Liver (tissue), 9 donors: ENCODE results near the gene DTWD2. TPM values are rescaled to one million over a fixed set of nuclear protein-coding genes. Genes with fewer than 3 reads are reported as not detected.
"Not testable (repeated sequence)": the region's sequence is repeated elsewhere in the genome, so short reads cannot be mapped to it uniquely, and the experiment has no call there.

Experiments
- DNase-seq: peaks from one replicate; pipeline ENCODE4 v3.0.0-alpha.2; 2017; ENCODE audit warnings: low spot score
- H3K27ac ChIP-seq, 2 donors: one replicate each; pipeline ENCODE4 v1.7.0; 2013; ENCODE audit warnings: inconsistent platforms in 2 of 2, low read length in 2 of 2, control low read depth in 1 of 2, low read depth in 1 of 2, mild to moderate bottlenecking in 1 of 2
- H3K27me3 ChIP-seq, 4 donors: one replicate each; pipeline versions ENCODE4 v1.6.1 to v1.7.0; 2013; ENCODE audit warnings: low read length in 3 of 4, inconsistent platforms in 1 of 4, mild to moderate bottlenecking in 1 of 4, moderate library complexity in 1 of 4; ENCODE audit not compliant: control insufficient read depth in 4 of 4, insufficient read depth in 4 of 4
- H3K36me3 ChIP-seq, 4 donors: one replicate each; pipeline versions ENCODE4 v1.6.1 to v1.7.0; 2013; ENCODE audit warnings: low read length in 3 of 4, mild to moderate bottlenecking in 3 of 4, low read depth in 1 of 4, moderate library complexity in 1 of 4; ENCODE audit not compliant: control insufficient read depth in 4 of 4, insufficient read depth in 3 of 4
- H3K4me1 ChIP-seq, 4 donors: one replicate each; pipeline versions ENCODE4 v1.6.1 to v1.7.0; 2013; ENCODE audit warnings: low read length in 3 of 4, mild to moderate bottlenecking in 3 of 4, moderate library complexity in 1 of 4; ENCODE audit not compliant: control insufficient read depth in 4 of 4, insufficient read depth in 4 of 4
- H3K4me3 ChIP-seq, 3 donors: one replicate each; pipeline versions ENCODE4 v1.6.1 to v1.7.0; 2013; ENCODE audit warnings: low read length in 3 of 3, control low read depth in 1 of 3, low read depth in 1 of 3, mild to moderate bottlenecking in 1 of 3
- H3K9ac ChIP-seq, 2 donors: one replicate each; pipeline ENCODE4 v1.7.0; 2013; ENCODE audit warnings: low read length in 2 of 2, mild to moderate bottlenecking in 2 of 2, moderate library complexity in 2 of 2, control low read depth in 1 of 2, low read depth in 1 of 2
- H3K9me3 ChIP-seq, 4 donors: one replicate each; pipeline versions ENCODE4 v1.6.1 to v1.7.0; 2013; ENCODE audit warnings: low read length in 3 of 4; ENCODE audit not compliant: control insufficient read depth in 4 of 4
- EGR1 ChIP-seq, 2 donors: IDR thresholded peaks; 2 replicates each; pipeline ENCODE4 v1.6.1; 2016 to 2018; ENCODE audit warnings: antibody characterized with exemption in 2 of 2, low read depth in 2 of 2
- FOXA1 ChIP-seq: IDR thresholded peaks from 2 replicates; pipeline ENCODE4 v1.6.1; 2016; ENCODE audit warnings: antibody characterized with exemption
- FOXA2 ChIP-seq: IDR thresholded peaks from 2 replicates; pipeline ENCODE4 v1.6.1; 2016; ENCODE audit warnings: antibody characterized with exemption
- GABPA ChIP-seq, 2 donors: IDR thresholded peaks in 1 of 2; conservative IDR thresholded peaks in 1 of 2; 2 replicates each; pipeline ENCODE4 v1.6.1; 2016; ENCODE audit warnings: antibody characterized with exemption in 2 of 2, mild to moderate bottlenecking in 1 of 2, moderate library complexity in 1 of 2
- HNF4A ChIP-seq, 2 donors: conservative IDR thresholded peaks; 2 replicates each; pipeline ENCODE4 v1.6.1; 2016; ENCODE audit warnings: antibody characterized with exemption in 2 of 2, mild to moderate bottlenecking in 2 of 2
- JUND ChIP-seq, 2 donors: IDR thresholded peaks; 2 replicates each; pipeline ENCODE4 v1.6.1; 2016; ENCODE audit warnings: antibody characterized with exemption in 2 of 2
- NR2F2 ChIP-seq: IDR thresholded peaks from 2 replicates; pipeline ENCODE4 v1.6.1; 2016; ENCODE audit warnings: antibody characterized with exemption
- RAD21 ChIP-seq, 2 donors: IDR thresholded peaks; 2 replicates each; pipeline ENCODE4 v1.6.1; 2016; ENCODE audit warnings: antibody characterized with exemption in 2 of 2, mild to moderate bottlenecking in 2 of 2
- RXRA ChIP-seq, 2 donors: IDR thresholded peaks; 2 replicates each; pipeline ENCODE4 v1.6.1; 2017 to 2018; ENCODE audit warnings: antibody characterized with exemption in 2 of 2, mild to moderate bottlenecking in 1 of 2
- SP1 ChIP-seq: IDR thresholded peaks from 2 replicates; pipeline ENCODE4 v1.6.1; 2018; ENCODE audit warnings: antibody characterized with exemption, mild to moderate bottlenecking
- TAF1 ChIP-seq: conservative IDR thresholded peaks from 2 replicates; pipeline ENCODE4 v1.6.1; 2016; ENCODE audit warnings: antibody characterized with exemption, mild to moderate bottlenecking
- YY1 ChIP-seq: IDR thresholded peaks from 2 replicates; pipeline ENCODE4 v1.6.1; 2016; ENCODE audit warnings: antibody characterized with exemption, mild to moderate bottlenecking
- WGBS: extraction: QIAGEN DNeasy Blood & Tissue Kit; methylation state at CpG from one replicate; pipeline ENCODE4 v1.1.7; 2013; 5-methylcytosine and 5-hydroxymethylcytosine counted together
- polyA plus RNA-seq, 2 donors: library from polyadenylated mRNA; stranded (reverse) in 1 of 2; unstranded in 1 of 2; fragments of 200-250 nt in 1 of 2; fragments of >200 nt in 1 of 2; fragmentation: Nextera tagmentation in 1 of 2; extraction: Ambion mirVana in 1 of 2; gene quantifications; one replicate each; pipeline versions ENCODE4 v1.2.1 to v1.2.3, GENCODE V29; 2013 to 2015
- total RNA-seq, 2 donors: library from RNA; depleted of rRNA; stranded (reverse); fragments of >200 nt; gene quantifications; one replicate each; pipeline ENCODE4 v1.2.3, GENCODE V29; 2014
- TF ChIP-seq, protein P1 (sequence below): fragments of 150-350 bp; IDR thresholded peaks from 2 replicates; pipeline ENCODE4 v1.5.1; 2017; ENCODE audit warnings: improper control_type of control experiment, low read depth, low read length; ENCODE audit not compliant: missing input control
- TF ChIP-seq, protein P2 (sequence below): IDR thresholded peaks from 2 replicates; pipeline ENCODE4 v1.6.1; 2016; ENCODE audit warnings: antibody characterized with exemption
- TF ChIP-seq, protein P3 (sequence below): IDR thresholded peaks from 2 replicates; pipeline ENCODE4 v1.6.1; 2016; ENCODE audit warnings: antibody characterized with exemption
- TF ChIP-seq, protein P4 (sequence below): IDR thresholded peaks from 2 replicates; pipeline ENCODE4 v1.6.1; 2016; ENCODE audit warnings: antibody characterized with exemption, mild to moderate bottlenecking
- TF ChIP-seq, protein P5 (sequence below): IDR thresholded peaks from 2 replicates; pipeline ENCODE4 v1.6.1; 2016; ENCODE audit warnings: antibody characterized with exemption
- donor health status: healthy.
- donor health status: healthy.
- donor health status: healthy.
- donor health status: healthy.
- donor health status: healthy.

Gene DTWD2
- total and polyA plus RNA-seq, 4 donors = 2.3 to 10.7 (median 4.3) TPM

DNA sequence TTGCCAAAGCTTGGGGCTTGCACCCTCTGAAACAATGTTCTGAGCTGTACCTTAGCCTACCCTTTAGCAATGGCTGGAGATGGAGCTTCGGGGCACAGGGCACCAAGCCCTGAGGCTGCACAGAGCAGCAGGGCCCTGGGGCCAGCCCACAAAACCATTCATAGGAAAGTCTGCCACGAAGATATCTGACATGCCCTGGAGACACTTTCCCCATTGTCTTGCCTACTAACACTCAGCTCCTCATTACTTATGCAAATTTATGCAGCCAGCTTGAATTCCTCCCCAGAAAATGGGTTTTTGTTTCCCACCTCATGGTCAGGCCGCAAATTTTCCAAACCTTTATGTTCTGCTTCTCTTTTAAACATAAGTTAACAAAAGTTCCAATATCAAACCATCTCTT is 105.7 kb downstream of the DTWD2 start:
- no peak overlapping the region for H3K4me3 ChIP-seq
- H3K36me3 ChIP-seq = no peaks in the 10 kb centered on the region
- no peak overlapping the region for H3K9ac ChIP-seq
- no peaks in the 10 kb centered on the region for H3K9me3 ChIP-seq
- H3K27me3 ChIP-seq = no peaks in the 10 kb centered on the region
- DNase-seq = no peak
- TF ChIP-seq FOXA1 = no peak
- TF ChIP-seq EGR1 (IDR thresholded peaks at IDR 0.05; ENCODE audit: low read depth in 2 of 2) = no peak
- TF ChIP-seq YY1 = no peak
- no peak for TF ChIP-seq RXRA (IDR thresholded peaks at IDR 0.05)
- no peak for TF ChIP-seq FOXA2
- no peak for TF ChIP-seq TAF1
- no peak for TF ChIP-seq JUND (IDR thresholded peaks at IDR 0.05)
- no peak for TF ChIP-seq NR2F2
- TF ChIP-seq HNF4A (conservative IDR thresholded peaks at IDR 0.05) = no peak
- TF ChIP-seq, protein P1, sequence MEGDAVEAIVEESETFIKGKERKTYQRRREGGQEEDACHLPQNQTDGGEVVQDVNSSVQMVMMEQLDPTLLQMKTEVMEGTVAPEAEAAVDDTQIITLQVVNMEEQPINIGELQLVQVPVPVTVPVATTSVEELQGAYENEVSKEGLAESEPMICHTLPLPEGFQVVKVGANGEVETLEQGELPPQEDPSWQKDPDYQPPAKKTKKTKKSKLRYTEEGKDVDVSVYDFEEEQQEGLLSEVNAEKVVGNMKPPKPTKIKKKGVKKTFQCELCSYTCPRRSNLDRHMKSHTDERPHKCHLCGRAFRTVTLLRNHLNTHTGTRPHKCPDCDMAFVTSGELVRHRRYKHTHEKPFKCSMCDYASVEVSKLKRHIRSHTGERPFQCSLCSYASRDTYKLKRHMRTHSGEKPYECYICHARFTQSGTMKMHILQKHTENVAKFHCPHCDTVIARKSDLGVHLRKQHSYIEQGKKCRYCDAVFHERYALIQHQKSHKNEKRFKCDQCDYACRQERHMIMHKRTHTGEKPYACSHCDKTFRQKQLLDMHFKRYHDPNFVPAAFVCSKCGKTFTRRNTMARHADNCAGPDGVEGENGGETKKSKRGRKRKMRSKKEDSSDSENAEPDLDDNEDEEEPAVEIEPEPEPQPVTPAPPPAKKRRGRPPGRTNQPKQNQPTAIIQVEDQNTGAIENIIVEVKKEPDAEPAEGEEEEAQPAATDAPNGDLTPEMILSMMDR = no peak
- TF ChIP-seq GABPA (IDR thresholded peaks at IDR 0.05 in 1 of 2, conservative IDR thresholded peaks at IDR 0.05 in 1 of 2) = no peak
- TF ChIP-seq, protein P2, sequence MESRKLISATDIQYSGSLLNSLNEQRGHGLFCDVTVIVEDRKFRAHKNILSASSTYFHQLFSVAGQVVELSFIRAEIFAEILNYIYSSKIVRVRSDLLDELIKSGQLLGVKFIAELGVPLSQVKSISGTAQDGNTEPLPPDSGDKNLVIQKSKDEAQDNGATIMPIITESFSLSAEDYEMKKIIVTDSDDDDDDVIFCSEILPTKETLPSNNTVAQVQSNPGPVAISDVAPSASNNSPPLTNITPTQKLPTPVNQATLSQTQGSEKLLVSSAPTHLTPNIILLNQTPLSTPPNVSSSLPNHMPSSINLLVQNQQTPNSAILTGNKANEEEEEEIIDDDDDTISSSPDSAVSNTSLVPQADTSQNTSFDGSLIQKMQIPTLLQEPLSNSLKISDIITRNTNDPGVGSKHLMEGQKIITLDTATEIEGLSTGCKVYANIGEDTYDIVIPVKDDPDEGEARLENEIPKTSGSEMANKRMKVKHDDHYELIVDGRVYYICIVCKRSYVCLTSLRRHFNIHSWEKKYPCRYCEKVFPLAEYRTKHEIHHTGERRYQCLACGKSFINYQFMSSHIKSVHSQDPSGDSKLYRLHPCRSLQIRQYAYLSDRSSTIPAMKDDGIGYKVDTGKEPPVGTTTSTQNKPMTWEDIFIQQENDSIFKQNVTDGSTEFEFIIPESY = no peak
- TF ChIP-seq, protein P3, sequence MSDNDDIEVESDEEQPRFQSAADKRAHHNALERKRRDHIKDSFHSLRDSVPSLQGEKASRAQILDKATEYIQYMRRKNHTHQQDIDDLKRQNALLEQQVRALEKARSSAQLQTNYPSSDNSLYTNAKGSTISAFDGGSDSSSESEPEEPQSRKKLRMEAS = no peak
- no peak for TF ChIP-seq SP1
- H3K27ac ChIP-seq = no peak overlapping the region
- 91% methylated on average over 3 of the region's 3 CpGs for WGBS
- H3K4me1 ChIP-seq = no peaks in the 10 kb centered on the region

DNA sequence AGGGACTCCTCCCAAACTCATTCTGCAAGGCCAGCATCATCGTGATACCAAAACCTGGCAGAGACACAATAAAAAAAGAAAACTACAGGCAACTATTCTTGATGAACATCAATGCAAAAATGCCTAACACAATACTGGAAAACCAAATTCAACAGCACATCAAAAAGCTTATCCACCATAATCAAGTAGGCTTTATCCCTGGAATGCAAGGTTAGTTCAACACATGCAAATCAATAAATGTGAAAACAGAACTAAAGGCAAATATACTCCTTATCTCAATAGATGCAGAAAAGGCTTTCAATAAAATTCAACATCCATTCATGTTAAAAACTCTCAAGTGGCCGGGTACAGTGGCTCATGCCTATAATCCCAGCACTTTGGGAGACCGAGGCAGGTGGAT is 111.5 kb downstream of the DTWD2 start:
- WGBS = 81% methylated on average over 3 of the region's 3 CpGs
- not testable (repeated sequence) for H3K4me1 ChIP-seq, H3K9me3 ChIP-seq

DNA sequence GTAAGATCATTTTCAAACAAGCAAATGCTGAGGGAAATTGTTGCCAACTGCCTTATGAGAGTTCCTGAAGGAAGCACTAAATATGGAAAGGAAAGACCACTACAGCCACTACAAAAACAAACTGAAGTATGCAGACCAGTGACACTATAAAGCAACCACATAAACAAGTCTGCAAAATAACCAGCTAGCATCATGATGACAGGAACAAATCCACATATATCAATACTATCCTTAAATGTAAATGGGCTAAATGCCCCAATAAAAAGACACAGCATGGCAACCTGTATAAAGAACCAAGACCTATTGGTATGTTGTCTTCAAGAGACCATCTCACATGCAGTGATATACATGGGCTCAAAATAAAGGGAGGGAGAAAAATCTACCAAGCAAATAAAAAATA is 113.2 kb downstream of the DTWD2 start:
- Histone ChIP-seq H3K27me3 (no peaks in the 10 kb centered on the region), H3K4me3 (no peak overlapping the region), H3K36me3 (no peaks in the 10 kb centered on the region), H3K27ac (no peak overlapping the region), H3K9ac (no peak overlapping the region), H3K9me3 (peaks cover 2 to 7% (median 3%) of the 10 kb centered on the region in 4 donors), H3K4me1 (no peaks in the 10 kb centered on the region)
- DNase-seq = no peak
- TF ChIP-seq EGR1 (IDR thresholded peaks at IDR 0.05; ENCODE audit: low read depth in 2 of 2) (no peak), FOXA1 (no peak), RAD21 (IDR thresholded peaks at IDR 0.05) (no peak), FOXA2 (no peak), YY1 (no peak), NR2F2 (no peak)
- TF ChIP-seq, protein P3 = no peak
- TF ChIP-seq, protein P4, sequence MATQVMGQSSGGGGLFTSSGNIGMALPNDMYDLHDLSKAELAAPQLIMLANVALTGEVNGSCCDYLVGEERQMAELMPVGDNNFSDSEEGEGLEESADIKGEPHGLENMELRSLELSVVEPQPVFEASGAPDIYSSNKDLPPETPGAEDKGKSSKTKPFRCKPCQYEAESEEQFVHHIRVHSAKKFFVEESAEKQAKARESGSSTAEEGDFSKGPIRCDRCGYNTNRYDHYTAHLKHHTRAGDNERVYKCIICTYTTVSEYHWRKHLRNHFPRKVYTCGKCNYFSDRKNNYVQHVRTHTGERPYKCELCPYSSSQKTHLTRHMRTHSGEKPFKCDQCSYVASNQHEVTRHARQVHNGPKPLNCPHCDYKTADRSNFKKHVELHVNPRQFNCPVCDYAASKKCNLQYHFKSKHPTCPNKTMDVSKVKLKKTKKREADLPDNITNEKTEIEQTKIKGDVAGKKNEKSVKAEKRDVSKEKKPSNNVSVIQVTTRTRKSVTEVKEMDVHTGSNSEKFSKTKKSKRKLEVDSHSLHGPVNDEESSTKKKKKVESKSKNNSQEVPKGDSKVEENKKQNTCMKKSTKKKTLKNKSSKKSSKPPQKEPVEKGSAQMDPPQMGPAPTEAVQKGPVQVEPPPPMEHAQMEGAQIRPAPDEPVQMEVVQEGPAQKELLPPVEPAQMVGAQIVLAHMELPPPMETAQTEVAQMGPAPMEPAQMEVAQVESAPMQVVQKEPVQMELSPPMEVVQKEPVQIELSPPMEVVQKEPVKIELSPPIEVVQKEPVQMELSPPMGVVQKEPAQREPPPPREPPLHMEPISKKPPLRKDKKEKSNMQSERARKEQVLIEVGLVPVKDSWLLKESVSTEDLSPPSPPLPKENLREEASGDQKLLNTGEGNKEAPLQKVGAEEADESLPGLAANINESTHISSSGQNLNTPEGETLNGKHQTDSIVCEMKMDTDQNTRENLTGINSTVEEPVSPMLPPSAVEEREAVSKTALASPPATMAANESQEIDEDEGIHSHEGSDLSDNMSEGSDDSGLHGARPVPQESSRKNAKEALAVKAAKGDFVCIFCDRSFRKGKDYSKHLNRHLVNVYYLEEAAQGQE = no peak
- TF ChIP-seq, protein P5, sequence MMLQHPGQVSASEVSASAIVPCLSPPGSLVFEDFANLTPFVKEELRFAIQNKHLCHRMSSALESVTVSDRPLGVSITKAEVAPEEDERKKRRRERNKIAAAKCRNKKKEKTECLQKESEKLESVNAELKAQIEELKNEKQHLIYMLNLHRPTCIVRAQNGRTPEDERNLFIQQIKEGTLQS = no peak

More for the DNA sequence above, 111.5 kb downstream of the DTWD2 start:
- not testable (repeated sequence) for H3K27me3 ChIP-seq, H3K27ac ChIP-seq, H3K4me3 ChIP-seq, H3K9ac ChIP-seq, H3K36me3 ChIP-seq, DNase-seq
